Kidney epithelial cell (primary cell): ENCODE data around the gene NRF1. TPM values are rescaled to one million over a fixed set of nuclear protein-coding genes. Genes with fewer than 3 reads are reported as not detected.
A peak's percentile ranks its signal among the peaks of the same experiment; 100 is the strongest.

Source experiments
- DNase-seq: peaks from one replicate; pipeline ENCODE4 v3.0.0-alpha.2; 2010; ENCODE audit warnings: low read depth
- H3K27me3 ChIP-seq: 2 replicates; pipeline ENCODE4 v1.6.0; 2011; ENCODE audit warnings: low read length; ENCODE audit not compliant: control insufficient read depth, insufficient read depth
- H3K36me3 ChIP-seq: 2 replicates; pipeline ENCODE4 v1.5.1; 2011; ENCODE audit warnings: low read length; ENCODE audit not compliant: control insufficient read depth, insufficient read depth
- H3K4me3 ChIP-seq: 2 replicates; pipeline ENCODE4 v1.5.1; 2011; ENCODE audit warnings: low read depth, mild to moderate bottlenecking, control low read depth, low read length
- CTCF ChIP-seq: IDR thresholded peaks from 2 replicates; pipeline ENCODE4 v1.5.1; 2011; ENCODE audit warnings: mild to moderate bottlenecking, moderate library complexity, low read length, control low read depth, inconsistent platforms; ENCODE audit not compliant: insufficient read depth, poor library complexity, severe bottlenecking
- total RNA-seq: library from RNA; depleted of rRNA; stranded (reverse); fragments of >200 nt; gene quantifications from 2 replicates; pipeline ENCODE4 v1.2.3, GENCODE V29; 2015

The NRF1 gene
- total RNA-seq, 1 donor from 2014 or later: 9.3 TPM

- no peak for DNase-seq
- Histone ChIP-seq H3K27me3 (no peaks in the 10 kb centered on the region), H3K36me3 (no peaks in the 10 kb centered on the region), H3K4me3 (no peak overlapping the region)
- TF ChIP-seq CTCF: no peak
These were observed 64.0 kb downstream of the NRF1 start for GRCh38 chr7:129675521-129675920.

GRCh38 chr7:129676017-129676897, 64.7 kb downstream of the NRF1 start:
- Histone ChIP-seq H3K27me3 (no peaks in the 10 kb centered on the region), H3K36me3 (no peaks in the 10 kb centered on the region), H3K4me3 (no peak overlapping the region)
- no peak for TF ChIP-seq CTCF
- no peak for DNase-seq

DNA sequence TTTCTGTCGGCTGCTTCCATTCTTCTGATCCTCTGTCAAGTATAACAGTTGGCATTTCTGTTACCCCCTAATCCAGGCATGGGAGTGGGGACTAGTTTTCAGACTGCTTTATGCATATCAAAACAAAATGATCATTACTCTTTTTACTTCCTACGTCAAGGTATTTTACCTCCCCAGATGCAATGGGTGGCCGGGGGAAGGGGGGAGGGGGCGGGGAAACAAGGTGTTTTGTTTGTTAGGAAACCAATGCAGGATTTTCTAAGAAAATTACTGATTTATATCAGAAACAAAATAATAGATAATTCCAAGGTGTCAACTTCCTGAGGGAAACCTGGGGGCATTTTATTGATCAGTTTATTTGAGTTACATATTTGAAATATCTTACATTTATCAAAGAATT, 66.3 kb downstream of the NRF1 start:
- no peak overlapping the region for H3K4me3 ChIP-seq
- no peak for TF ChIP-seq CTCF
- DNase-seq: no peak
- H3K36me3 ChIP-seq: no peaks in the 10 kb centered on the region
- no peaks in the 10 kb centered on the region for H3K27me3 ChIP-seq

GRCh38 chr7:129678606-129679005, 67.1 kb downstream of the NRF1 start:
- Histone ChIP-seq H3K27me3 (no peaks in the 10 kb centered on the region), H3K4me3 (no peak overlapping the region), H3K36me3 (no peaks in the 10 kb centered on the region)
- TF ChIP-seq CTCF: no peak
- no peak for DNase-seq

DNA sequence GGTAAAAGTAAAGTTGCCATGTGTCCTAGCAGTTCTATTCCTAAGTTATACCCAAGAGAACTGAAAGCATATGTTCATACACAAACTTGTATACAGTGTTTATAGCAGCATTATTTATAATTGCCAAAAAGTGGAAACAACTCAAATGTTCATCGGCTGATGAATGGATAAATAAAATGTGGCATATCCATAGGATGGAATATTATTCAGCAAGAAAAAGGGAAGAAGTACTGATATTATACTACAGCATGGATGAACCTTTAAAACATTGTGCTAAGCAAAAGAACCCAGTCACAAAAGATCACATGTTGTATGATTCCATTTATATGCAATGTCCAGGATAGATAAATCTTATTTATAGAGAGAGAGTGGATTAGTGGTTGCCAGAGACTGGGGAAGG, 68.9 kb downstream of the NRF1 start:
- no peak overlapping the region for H3K4me3 ChIP-seq
- no peak for DNase-seq
- H3K36me3 ChIP-seq: no peaks in the 10 kb centered on the region
- H3K27me3 ChIP-seq: no peaks in the 10 kb centered on the region
- TF ChIP-seq CTCF: no peak

- TF ChIP-seq CTCF: no peak
- peak; percentile 19 for DNase-seq
- no peak overlapping the region for H3K4me3 ChIP-seq
These were observed 73.3 kb downstream of the NRF1 start for GRCh38 chr7:129684777-129685176.

More at GRCh38 chr7:129684777-129685176, 73.3 kb downstream of the NRF1 start:
- Histone ChIP-seq H3K36me3 (no peaks in the 10 kb centered on the region), H3K27me3 (no peaks in the 10 kb centered on the region)
